Hindlimb muscle (tissue), 1 donor: ENCODE results near the gene DIPK2A. TPM values are rescaled to one million over a fixed set of nuclear protein-coding genes. Genes with fewer than 3 reads are reported as not detected.

Source experiments
- DNase-seq: peaks from one replicate; pipeline ENCODE4 v3.0.0-alpha.2; 2013
- polyA plus RNA-seq: library from polyadenylated mRNA; unstranded; fragments of 120-200 nt; gene quantifications from one replicate; pipeline ENCODE4 v1.2.1, GENCODE V29; 2013; ENCODE audit not compliant: insufficient read length

The DIPK2A gene
- polyA plus RNA-seq: 18.9 TPM

- peak; percentile 99 for DNase-seq
Measured at GRCh38 chr3:143971359-143972154, at the start of gene DIPK2A. TSS of gene DIPK2A (plus strand) at chr3:143971823. CDS start at chr3:143972333, 510 bp downstream.

- peak; percentile 2 for DNase-seq
Measured at GRCh38 chr3:143924522-143925285, 46.9 kb upstream of the DIPK2A start.

DNA sequence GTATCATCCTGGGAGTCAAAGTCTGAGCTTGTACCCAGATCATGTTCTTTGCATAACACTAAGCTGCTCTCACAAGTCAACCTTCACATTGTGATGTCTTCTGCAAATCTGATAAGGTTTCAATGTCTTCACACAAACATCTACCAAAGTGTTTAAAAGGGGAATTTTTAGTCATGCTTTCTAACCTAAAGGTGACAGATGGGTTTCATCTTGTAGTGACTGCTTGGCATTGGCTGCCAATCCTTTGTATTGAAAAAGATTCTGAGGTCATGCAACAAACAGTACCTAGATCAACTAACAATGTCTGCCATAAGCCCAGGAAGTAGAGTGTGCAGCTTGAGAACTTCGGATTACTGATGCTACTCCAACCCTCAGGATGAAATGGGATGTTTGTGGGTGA lies 43.6 kb upstream of the DIPK2A start:
- DNase-seq: no peak

GRCh38 chr3:143928541-143929255 lies 42.9 kb upstream of the DIPK2A start:
- no peak for DNase-seq

DNA sequence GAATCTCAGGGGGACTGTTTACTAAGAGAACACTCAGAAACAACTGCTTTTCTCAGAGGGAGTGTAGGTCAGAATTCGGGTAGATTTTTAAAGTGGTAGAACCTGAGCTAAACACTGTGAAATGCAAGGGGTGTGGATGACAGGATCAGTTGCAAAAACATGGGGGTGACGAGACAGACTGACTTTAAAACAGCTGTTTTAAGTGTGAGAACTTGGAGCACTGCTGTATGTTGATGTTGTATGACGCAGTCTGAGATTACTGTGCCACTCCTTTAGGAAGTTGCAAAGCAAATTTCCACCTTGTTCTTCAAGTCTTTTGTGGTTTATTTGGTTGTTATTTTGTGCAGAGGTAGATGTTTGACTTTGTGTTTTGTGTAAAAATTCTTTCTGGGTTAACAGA lies 36.8 kb upstream of the DIPK2A start:
- DNase-seq: no peak

- no peak for DNase-seq
Measured at GRCh38 chr3:143935678-143936077, 35.9 kb upstream of the DIPK2A start.

GRCh38 chr3:143950810-143951209 lies 20.8 kb upstream of the DIPK2A start:
- DNase-seq: no peak

DNA sequence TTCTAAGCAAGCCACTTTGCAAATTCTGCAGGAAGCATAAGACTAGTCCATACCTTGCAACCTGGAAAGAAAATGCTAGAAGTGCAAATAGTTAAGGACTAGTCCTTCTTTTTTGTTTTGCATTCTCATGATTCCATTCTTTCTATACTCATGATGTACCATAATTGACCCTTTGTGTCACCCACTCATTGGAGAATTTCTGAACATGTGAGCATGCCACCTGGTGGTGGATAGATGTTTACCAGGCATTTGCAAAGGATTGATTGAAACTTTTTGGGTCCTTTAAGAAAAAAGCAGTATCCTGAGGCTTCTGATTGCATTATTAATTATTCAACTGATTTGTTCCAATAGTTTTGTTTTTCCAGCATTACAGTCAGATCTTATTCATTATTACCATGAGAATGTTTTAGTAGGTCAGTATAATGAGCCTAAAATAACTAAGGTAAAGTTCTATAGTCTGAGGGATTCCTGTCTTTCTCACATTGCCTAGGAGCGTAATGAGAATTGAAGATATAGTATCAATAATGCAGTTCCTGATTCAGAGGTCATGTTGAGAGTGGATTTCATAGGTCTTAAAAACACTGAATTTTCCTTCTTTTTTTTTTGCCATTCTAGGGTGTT lies 20.2 kb upstream of the DIPK2A start:
- peak; percentile 32 for DNase-seq

DNA sequence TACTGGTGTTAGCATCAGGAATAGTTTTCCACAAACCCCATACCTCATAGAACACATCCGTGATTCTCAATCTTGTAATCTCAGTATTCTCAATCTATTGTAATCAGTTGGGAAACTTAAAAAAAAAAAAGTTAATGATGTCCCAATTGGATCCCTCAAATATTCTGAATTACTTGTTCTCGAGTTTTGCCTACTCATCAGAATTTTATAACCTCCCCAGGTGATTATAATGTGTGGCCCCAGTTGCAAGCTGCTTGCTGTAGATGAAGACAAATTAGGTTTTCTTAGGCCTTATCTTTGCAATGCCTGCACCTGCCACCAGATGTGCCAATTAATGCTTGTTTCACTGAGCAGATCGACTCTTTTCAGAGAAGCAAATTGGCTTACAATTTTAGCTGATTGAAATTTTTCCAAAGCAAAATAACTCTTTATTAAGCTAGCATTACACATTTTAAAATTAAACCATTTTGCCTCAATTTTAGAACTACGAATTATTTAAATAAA lies 19.0 kb upstream of the DIPK2A start:
- DNase-seq: no peak

GRCh38 chr3:143955113-143955512 lies 16.5 kb upstream of the DIPK2A start:
- no peak for DNase-seq

GRCh38 chr3:143956838-143957237 lies 14.8 kb upstream of the DIPK2A start:
- DNase-seq: no peak

DNA sequence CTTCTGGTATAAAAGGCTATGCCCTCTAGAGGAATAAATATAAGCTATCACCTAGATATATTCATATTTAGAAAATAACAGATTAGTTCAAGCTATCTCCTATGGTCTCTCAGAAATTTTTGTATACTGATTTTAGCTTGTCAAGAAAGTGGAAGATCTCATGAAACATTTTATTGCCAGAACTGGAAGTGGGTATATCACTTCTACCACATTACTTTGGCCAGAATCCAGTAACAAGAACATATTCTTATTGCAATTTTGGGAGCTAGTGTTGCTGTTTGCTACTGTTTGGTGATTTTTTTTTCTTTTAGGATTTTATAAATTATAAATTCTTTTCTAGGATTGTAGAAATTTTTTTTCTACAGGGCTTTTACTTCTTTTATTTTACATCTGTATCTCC lies 14.2 kb upstream of the DIPK2A start:
- no peak for DNase-seq

- DNase-seq: no peak
Measured at GRCh38 chr3:143958966-143959365, 12.7 kb upstream of the DIPK2A start.

DNA sequence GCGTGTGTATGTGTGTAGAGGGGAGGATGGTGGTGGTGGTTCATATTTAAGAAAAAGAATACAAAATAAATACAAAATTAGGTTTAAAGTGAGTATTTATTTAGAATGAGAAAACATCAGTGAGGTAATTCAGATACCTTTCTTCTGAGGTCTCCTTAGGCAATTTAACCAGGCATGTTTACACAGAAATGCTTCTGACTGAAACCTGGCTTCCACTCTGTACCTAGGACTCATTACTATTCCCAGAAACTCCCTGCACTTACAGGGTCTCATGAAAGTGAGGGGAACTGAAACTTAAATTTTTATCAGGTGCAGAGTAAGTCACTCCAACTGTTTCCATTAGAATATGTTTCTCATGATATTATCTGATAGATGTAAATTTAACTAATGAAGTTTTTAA lies 10.3 kb upstream of the DIPK2A start:
- no peak for DNase-seq

- DNase-seq: no peak
Measured at GRCh38 chr3:143963946-143964345, 7.7 kb upstream of the DIPK2A start.

- DNase-seq: peak; percentile 47
Measured at GRCh38 chr3:143970773-143971358, 757 bp upstream of the DIPK2A start.

DNA sequence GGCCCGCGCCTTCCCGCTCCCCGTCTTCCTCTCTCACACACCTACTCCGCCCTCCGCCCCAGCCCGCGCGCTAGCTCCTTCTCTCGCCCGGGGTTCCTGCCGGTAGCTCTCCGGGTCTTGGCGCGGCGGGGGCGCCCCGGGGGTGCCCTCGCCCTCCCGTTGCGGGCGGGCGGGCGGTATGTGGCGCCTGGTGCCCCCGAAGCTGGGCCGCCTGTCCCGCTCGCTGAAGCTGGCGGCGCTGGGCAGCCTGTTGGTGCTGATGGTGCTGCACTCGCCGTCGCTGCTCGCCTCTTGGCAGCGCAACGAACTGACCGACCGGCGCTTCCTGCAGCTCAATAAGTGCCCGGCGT lies 507 bp downstream of the DIPK2A start:
- DNase-seq: peak; percentile 81

GRCh38 chr3:143972505-143973258 lies 1.1 kb downstream of the DIPK2A start:
- no peak for DNase-seq

- peak; percentile 85 for DNase-seq
Measured at GRCh38 chr3:143973259-143974021, 1.8 kb downstream of the DIPK2A start.
